Cardiac muscle cell (in vitro differentiated cells and primary cell): ENCODE measurements around the gene IFNA7. TPM values are rescaled to one million over a fixed set of nuclear protein-coding genes. Genes with fewer than 3 reads are reported as not detected.
"Not testable (repeated sequence)": the region's sequence is repeated elsewhere in the genome, so short reads cannot be mapped to it uniquely, and the experiment has no call there.

ENCODE experiments used
- DNase-seq, 2 donors: peaks; one replicate each; pipeline versions ENCODE4 v3.0.0 to v3.0.0-alpha.2; 2010 to 2017; ENCODE audit warnings: low read depth in 1 of 2, low spot score in 1 of 2
- H3K27ac ChIP-seq: fragments of 200-600 bp; sonication (generic); 2 replicates; pipeline ENCODE4 v1.5.1; 2016
- H3K27me3 ChIP-seq: fragments of 200-600 bp; sonication (generic); 2 replicates; pipeline ENCODE4 v1.6.0; 2016; ENCODE audit warnings: control low read depth
- H3K36me3 ChIP-seq: fragments of 200-600 bp; sonication (generic); 2 replicates; pipeline ENCODE4 v1.5.1; 2016; ENCODE audit warnings: control low read depth
- H3K4me1 ChIP-seq: fragments of 200-600 bp; sonication (generic); 2 replicates; pipeline ENCODE4 v1.8.1; 2017; ENCODE audit warnings: low read depth, mild to moderate bottlenecking, mixed run types
- H3K4me3 ChIP-seq: fragments of 200-600 bp; sonication (generic); 2 replicates; pipeline ENCODE4 v1.5.1; 2016; ENCODE audit warnings: mild to moderate bottlenecking
- H3K9me3 ChIP-seq: fragments of 200-600 bp; sonication (generic); 2 replicates; pipeline ENCODE4 v1.5.1; 2017; ENCODE audit warnings: low read depth, mild to moderate bottlenecking, control low read depth
- polyA plus RNA-seq: library from polyadenylated mRNA; unstranded; fragments of >200 nt; fragmentation: Nextera tagmentation; extraction: Ambion mirVana; gene quantifications from 2 replicates; pipeline ENCODE4 v1.2.1, GENCODE V29; 2016
- total RNA-seq: library from RNA; depleted of rRNA; stranded (reverse); fragments of >200 nt; gene quantifications from 2 replicates; pipeline ENCODE4 v1.2.3, GENCODE V29; 2016
- TF ChIP-seq, protein P1 (sequence below): IDR thresholded peaks from 2 replicates; pipeline ENCODE4 v1.5.1; 2012; ENCODE audit warnings: low read depth, mild to moderate bottlenecking, low read length

IFNA7 gene
- total RNA-seq, result not detected in 2 replicates
- polyA plus RNA-seq, result not detected in 2 replicates

DNA sequence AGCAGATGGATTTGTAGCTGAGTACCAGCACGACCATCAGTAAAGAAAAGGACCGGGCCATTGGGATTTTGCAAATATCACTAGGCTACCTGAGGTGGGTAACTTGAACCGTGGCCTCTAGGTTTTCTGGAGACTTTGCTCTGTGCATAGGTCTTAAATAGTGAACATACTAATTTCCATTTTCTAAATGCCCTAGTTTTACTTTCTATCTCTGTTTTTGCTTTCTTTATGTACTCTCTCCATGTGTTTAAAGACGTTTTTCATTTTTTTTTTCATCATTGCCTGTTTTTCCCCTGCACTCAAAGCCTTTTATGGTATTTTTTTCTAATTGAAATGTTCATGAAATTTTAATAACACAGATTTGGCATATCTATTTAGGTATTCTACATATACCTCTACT lies at the start of gene IFNA7:
Gene IFNA7, minus strand, starts transcription at position 101 of the 400 bp plus-strand sequence. Its CDS starts 40 bp downstream, at position 61.
- not testable (repeated sequence) for H3K27me3 ChIP-seq, H3K27ac ChIP-seq, H3K4me1 ChIP-seq, H3K9me3 ChIP-seq, DNase-seq, H3K36me3 ChIP-seq, H3K4me3 ChIP-seq

GRCh38 chr9:21251638-21252037 lies 49.6 kb upstream of the IFNA7 start:
- no peaks in the 10 kb centered on the region for H3K9me3 ChIP-seq
- peaks cover 15% of the 10 kb centered on the region for H3K27me3 ChIP-seq
- TF ChIP-seq, protein P1, sequence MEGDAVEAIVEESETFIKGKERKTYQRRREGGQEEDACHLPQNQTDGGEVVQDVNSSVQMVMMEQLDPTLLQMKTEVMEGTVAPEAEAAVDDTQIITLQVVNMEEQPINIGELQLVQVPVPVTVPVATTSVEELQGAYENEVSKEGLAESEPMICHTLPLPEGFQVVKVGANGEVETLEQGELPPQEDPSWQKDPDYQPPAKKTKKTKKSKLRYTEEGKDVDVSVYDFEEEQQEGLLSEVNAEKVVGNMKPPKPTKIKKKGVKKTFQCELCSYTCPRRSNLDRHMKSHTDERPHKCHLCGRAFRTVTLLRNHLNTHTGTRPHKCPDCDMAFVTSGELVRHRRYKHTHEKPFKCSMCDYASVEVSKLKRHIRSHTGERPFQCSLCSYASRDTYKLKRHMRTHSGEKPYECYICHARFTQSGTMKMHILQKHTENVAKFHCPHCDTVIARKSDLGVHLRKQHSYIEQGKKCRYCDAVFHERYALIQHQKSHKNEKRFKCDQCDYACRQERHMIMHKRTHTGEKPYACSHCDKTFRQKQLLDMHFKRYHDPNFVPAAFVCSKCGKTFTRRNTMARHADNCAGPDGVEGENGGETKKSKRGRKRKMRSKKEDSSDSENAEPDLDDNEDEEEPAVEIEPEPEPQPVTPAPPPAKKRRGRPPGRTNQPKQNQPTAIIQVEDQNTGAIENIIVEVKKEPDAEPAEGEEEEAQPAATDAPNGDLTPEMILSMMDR, result no peak
- no peaks in the 10 kb centered on the region for H3K36me3 ChIP-seq
- H3K4me1 ChIP-seq, result no peaks in the 10 kb centered on the region
- no peak overlapping the region for H3K4me3 ChIP-seq
- peak in 1 of 2 donors; percentile 8 for DNase-seq
- no peak overlapping the region for H3K27ac ChIP-seq

GRCh38 chr9:21251190-21251589 lies 49.2 kb upstream of the IFNA7 start:
- no peak for DNase-seq
- H3K4me3 ChIP-seq, result no peak overlapping the region
- TF ChIP-seq, protein P1, result no peak
- no peaks in the 10 kb centered on the region for H3K36me3 ChIP-seq
- no peak overlapping the region for H3K27ac ChIP-seq
- H3K4me1 ChIP-seq, result no peaks in the 10 kb centered on the region
- no peaks in the 10 kb centered on the region for H3K9me3 ChIP-seq
- peaks cover 15% of the 10 kb centered on the region for H3K27me3 ChIP-seq

DNA sequence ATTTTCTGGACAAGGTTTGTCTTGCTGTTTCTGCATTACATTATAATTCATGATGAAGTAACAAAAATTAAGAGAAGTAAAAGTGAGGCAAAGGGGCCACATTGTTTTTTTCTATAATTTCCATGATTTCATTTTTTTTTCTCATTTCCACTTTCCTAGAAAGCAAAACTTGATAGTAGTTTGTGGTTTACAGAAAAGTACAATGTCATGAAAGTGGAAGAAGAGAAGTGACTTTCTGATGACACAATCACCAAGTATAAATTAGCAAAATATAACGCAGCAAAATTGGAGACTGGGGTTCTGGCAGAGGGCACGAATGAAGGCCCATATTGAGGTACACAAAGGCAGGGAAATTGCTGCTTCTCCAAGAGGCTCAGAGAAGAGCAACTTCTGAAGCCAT lies 42.8 kb upstream of the IFNA7 start:
- Histone ChIP-seq H3K27ac (no peak overlapping the region), H3K9me3 (no peaks in the 10 kb centered on the region), H3K36me3 (no peaks in the 10 kb centered on the region), H3K4me1 (no peaks in the 10 kb centered on the region), H3K4me3 (no peak overlapping the region), H3K27me3 (peaks cover 8% of the 10 kb centered on the region)
- TF ChIP-seq, protein P1, result no peak
- DNase-seq, result no peak

- no peaks in the 10 kb centered on the region for H3K9me3 ChIP-seq
- TF ChIP-seq, protein P1, result no peak
- DNase-seq, result no peak
- no peaks in the 10 kb centered on the region for H3K36me3 ChIP-seq
- H3K27ac ChIP-seq, result no peak within 1 kb of the TSS
- no peak within 1 kb of the TSS for H3K4me3 ChIP-seq
- H3K4me1 ChIP-seq, result no peaks in the 10 kb centered on the region
- peaks cover 22% of the 10 kb centered on the region for H3K27me3 ChIP-seq
These were observed 37.9 kb upstream of the IFNA7 start, which contains the start of gene IFNA14 for GRCh38 chr9:21239911-21240310. IFNA14 (minus strand) TSS chr9:21240005; CDS start chr9:21239935, 70 bp downstream.

GRCh38 chr9:21236360-21236714 lies 34.3 kb upstream of the IFNA7 start:
- not testable (repeated sequence) for H3K9me3 ChIP-seq, H3K4me1 ChIP-seq, H3K4me3 ChIP-seq, H3K27ac ChIP-seq, H3K36me3 ChIP-seq, DNase-seq
- peaks cover 22% of the 10 kb centered on the region for H3K27me3 ChIP-seq
